Nephron progenitor cell (in vitro differentiated cells): ENCODE data around the gene BPI.

Source experiments
- DNase-seq: peaks from one replicate; pipeline ENCODE4 v3.0.0; 2021
- H3K27ac Mint-ChIP-seq: 2 replicates; pipeline ENCODE4 v1.8.0; 2021; ENCODE audit warnings: mild to moderate bottlenecking, moderate library complexity, mixed read lengths
- H3K27me3 Mint-ChIP-seq: 2 replicates; pipeline ENCODE4 v1.8.0; 2021; ENCODE audit warnings: mild to moderate bottlenecking, low read depth, mixed read lengths; ENCODE audit not compliant: poor library complexity
- H3K36me3 Mint-ChIP-seq: 2 replicates; pipeline ENCODE4 v1.8.0; 2021; ENCODE audit warnings: low read depth, mixed read lengths
- H3K4me1 Mint-ChIP-seq: 2 replicates; pipeline ENCODE4 v1.8.0; 2021; ENCODE audit warnings: mixed read lengths
- H3K4me3 Mint-ChIP-seq: 2 replicates; pipeline ENCODE4 v1.8.0; 2021; ENCODE audit warnings: mild to moderate bottlenecking, moderate library complexity, mixed read lengths
- H3K9me3 Mint-ChIP-seq: 2 replicates; pipeline ENCODE4 v1.8.0; 2021; ENCODE audit warnings: mild to moderate bottlenecking, moderate library complexity, mixed read lengths
- TF ChIP-seq, protein P1 (sequence below): fragments of 200-600 bp; sonication (generic); IDR thresholded peaks from 2 replicates; pipeline ENCODE4 v1.5.0; 2021; ENCODE audit warnings: antibody characterized with exemption

Gene BPI

DNA sequence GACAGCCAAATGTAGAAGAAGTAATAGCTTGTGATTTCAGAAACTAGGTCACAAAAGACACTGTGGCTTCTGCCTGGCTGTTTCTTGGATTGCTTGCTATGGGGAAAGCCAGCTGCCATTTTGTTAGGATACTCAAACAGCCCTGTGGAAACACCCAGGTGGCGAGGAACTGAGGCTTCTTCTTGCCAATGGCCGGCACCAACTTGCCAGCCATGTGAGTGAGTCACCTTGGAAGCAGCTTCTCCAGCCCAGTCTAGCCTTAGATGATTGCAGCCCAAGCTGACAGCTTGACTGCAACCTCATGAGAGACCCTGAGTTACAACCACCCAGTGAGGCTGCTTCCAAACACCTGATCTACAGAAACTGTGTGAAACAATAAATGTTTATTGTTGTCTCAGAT lies 31.6 kb upstream of the BPI start:
- H3K9me3 Mint-ChIP-seq: peaks cover 20% of the 10 kb centered on the region
- no peak overlapping the region for H3K27ac Mint-ChIP-seq
- DNase-seq: no peak

DNA sequence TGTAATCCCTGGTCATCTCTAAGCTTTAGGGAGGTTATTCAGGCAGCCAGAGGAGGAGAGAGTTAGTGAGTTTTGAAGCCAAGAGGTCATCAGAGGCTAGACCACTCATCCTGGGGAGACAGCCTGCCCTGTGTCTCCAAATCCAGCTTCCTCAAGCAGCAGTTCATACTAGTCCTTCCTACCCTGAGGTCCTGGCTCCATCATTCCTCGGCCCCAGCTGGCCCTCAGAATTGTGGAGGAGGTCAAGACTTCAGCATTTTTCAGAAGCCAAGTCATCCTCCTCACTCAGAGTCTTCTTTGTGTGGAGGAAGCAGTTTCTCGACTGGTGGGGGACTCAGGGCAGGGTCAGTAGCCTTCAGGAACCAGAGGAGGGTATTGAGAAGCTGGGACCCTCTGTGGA lies 31.0 kb upstream of the BPI start:
- Mint-ChIP-seq H3K36me3 (no peaks in the 10 kb centered on the region), H3K4me3 (no peak overlapping the region), H3K27me3 (peaks cover 19% of the 10 kb centered on the region), H3K9me3 (peaks cover 20% of the 10 kb centered on the region), H3K27ac (no peak overlapping the region), H3K4me1 (peaks cover 12% of the 10 kb centered on the region)
- TF ChIP-seq, protein P1, sequence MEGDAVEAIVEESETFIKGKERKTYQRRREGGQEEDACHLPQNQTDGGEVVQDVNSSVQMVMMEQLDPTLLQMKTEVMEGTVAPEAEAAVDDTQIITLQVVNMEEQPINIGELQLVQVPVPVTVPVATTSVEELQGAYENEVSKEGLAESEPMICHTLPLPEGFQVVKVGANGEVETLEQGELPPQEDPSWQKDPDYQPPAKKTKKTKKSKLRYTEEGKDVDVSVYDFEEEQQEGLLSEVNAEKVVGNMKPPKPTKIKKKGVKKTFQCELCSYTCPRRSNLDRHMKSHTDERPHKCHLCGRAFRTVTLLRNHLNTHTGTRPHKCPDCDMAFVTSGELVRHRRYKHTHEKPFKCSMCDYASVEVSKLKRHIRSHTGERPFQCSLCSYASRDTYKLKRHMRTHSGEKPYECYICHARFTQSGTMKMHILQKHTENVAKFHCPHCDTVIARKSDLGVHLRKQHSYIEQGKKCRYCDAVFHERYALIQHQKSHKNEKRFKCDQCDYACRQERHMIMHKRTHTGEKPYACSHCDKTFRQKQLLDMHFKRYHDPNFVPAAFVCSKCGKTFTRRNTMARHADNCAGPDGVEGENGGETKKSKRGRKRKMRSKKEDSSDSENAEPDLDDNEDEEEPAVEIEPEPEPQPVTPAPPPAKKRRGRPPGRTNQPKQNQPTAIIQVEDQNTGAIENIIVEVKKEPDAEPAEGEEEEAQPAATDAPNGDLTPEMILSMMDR: no peak
- no peak for DNase-seq

More for the DNA sequence above, 31.6 kb upstream of the BPI start:
- no peaks in the 10 kb centered on the region for H3K36me3 Mint-ChIP-seq
- TF ChIP-seq, protein P1: no peak
- peaks cover 6% of the 10 kb centered on the region for H3K4me1 Mint-ChIP-seq
- H3K27me3 Mint-ChIP-seq: peaks cover 24% of the 10 kb centered on the region
- H3K4me3 Mint-ChIP-seq: no peak overlapping the region

DNA sequence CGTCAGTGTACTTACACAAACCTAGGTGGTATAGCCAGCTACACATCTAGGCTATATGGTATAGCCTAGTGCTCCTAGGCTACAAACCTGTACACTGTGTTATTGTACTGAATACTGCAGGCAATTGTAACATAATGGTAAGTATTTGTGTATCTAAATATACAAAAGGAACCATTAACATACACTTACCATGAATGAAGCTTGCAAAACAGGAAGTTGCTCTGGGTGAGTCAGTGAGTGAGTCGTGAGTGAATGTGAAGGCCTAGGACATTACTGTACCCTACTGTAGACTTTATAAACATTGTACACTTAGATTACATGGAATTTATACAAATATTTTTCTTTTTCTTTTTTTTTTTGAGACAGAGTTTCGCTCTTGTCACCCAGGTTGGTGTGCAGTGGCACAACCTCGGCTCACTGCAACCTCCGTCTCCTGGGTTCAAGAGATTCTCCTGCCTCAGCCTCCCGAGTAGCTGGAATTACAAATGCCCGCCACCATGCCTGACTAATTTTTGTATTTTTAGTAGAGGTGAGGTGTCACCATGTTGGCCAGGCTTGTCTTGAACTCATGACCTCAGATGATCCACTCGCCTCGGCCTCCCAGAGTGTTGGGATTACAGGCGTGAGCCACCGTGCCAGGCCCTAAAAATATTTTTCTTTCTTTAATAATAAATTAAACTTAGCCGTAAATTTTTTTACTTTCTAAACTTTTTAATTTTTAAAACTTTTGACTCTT lies 28.0 kb upstream of the BPI start:
- TF ChIP-seq, protein P1: no peak
- no peak overlapping the region for H3K27ac Mint-ChIP-seq
- H3K9me3 Mint-ChIP-seq: peaks cover 28% of the 10 kb centered on the region
- peaks cover 18% of the 10 kb centered on the region for H3K27me3 Mint-ChIP-seq
- peaks cover 38% of the 10 kb centered on the region for H3K4me1 Mint-ChIP-seq
- no peak overlapping the region for H3K4me3 Mint-ChIP-seq
- H3K36me3 Mint-ChIP-seq: no peaks in the 10 kb centered on the region
- DNase-seq: no peak

GRCh38 chr20:38277285-38277684 lies 26.7 kb upstream of the BPI start:
- TF ChIP-seq, protein P1: no peak
- H3K4me1 Mint-ChIP-seq: peaks cover 41% of the 10 kb centered on the region
- no peak for DNase-seq
- no peak overlapping the region for H3K4me3 Mint-ChIP-seq
- H3K9me3 Mint-ChIP-seq: peaks cover 40% of the 10 kb centered on the region
- H3K27me3 Mint-ChIP-seq: peaks cover 14% of the 10 kb centered on the region
- H3K27ac Mint-ChIP-seq: no peak overlapping the region
- H3K36me3 Mint-ChIP-seq: peaks cover 3% of the 10 kb centered on the region

DNA sequence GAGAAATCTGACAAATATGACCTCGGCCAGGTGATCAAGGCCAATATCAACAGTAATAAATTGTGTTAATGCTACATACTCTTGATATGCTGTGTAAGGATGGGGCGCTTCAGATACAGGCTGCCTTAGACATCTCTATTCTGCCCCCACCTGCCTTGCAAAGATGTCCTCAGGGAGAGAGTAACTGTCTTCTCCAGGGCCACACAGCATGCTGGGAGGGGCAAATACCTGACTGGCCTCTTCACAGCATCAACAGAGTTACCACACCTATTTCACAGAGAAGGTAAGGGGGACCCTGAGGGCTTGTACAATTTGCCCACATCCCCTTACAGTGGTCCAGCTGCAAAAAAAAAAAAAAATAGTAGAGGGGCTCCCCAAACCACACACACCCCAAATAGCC lies 26.3 kb upstream of the BPI start:
- no peak overlapping the region for H3K4me3 Mint-ChIP-seq
- no peak for DNase-seq
- peaks cover 3% of the 10 kb centered on the region for H3K36me3 Mint-ChIP-seq
- peak overlapping the region; percentile 70 for H3K27ac Mint-ChIP-seq
- peaks cover 41% of the 10 kb centered on the region for H3K9me3 Mint-ChIP-seq
- H3K4me1 Mint-ChIP-seq: peaks cover 41% of the 10 kb centered on the region
- peaks cover 11% of the 10 kb centered on the region for H3K27me3 Mint-ChIP-seq
- TF ChIP-seq, protein P1: no peak

DNA sequence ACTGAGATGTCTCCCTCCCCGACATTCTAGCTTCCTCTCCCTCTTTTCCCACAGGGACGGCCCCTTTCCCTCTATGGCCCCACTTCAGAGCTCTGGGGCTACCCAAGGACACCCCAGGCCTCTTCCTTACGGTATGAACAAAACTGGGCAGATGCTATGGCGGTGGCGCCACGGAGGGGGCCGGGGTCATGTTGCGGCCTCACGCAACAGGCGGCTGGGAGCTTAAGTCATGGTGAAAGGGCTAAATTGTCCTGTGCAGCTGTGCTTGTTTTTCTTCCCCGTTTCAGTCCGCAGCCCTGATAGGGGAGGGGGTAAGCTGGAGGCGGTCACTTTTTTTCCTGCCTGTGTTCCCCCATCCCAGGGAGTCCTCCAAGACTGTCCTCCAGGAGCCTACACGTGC lies 25.8 kb upstream of the BPI start:
- no peak for DNase-seq
- Mint-ChIP-seq H3K27ac (peak overlapping the region; percentile 70), H3K4me3 (peak overlapping the region; percentile 23)

More for the DNA sequence above, 25.8 kb upstream of the BPI start:
- Mint-ChIP-seq H3K9me3 (peaks cover 41% of the 10 kb centered on the region), H3K27me3 (peaks cover 11% of the 10 kb centered on the region), H3K4me1 (peaks cover 41% of the 10 kb centered on the region), H3K36me3 (peaks cover 3% of the 10 kb centered on the region)
- TF ChIP-seq, protein P1: no peak
